ENCODE results near the gene LCN9.
"Not testable (repeated sequence)": the region's sequence is repeated elsewhere in the genome, so short reads cannot be mapped to it uniquely, and the experiment has no call there.

LCN9 gene

GRCh38 chr9:135618866-135619598, 44.1 kb upstream of the LCN9 start:
- DNase-seq (ENCODE audit: insufficient read length, low spot score) (no peak), FAIRE-seq (no peak)
- TF ChIP-seq POLR2AphosphoS5 (IDR thresholded peaks at IDR 0.05; ENCODE audit: low read depth, low read length) (no peak), TAF1 (IDR thresholded peaks at IDR 0.05; ENCODE audit: low read depth, low read length) (no peak), SPI1 (IDR thresholded peaks at IDR 0.05; ENCODE audit: low read depth, low read length) (no peak), POU2F2 (IDR thresholded peaks at IDR 0.05; ENCODE audit: low read depth, low read length) (no peak), PAX5 (IDR thresholded peaks at IDR 0.05; ENCODE audit: insufficient read depth, low read length, severe bottlenecking) (no peak), POLR2A (IDR thresholded peaks at IDR 0.05; ENCODE audit: low read depth, low read length) (no peak)

DNA sequence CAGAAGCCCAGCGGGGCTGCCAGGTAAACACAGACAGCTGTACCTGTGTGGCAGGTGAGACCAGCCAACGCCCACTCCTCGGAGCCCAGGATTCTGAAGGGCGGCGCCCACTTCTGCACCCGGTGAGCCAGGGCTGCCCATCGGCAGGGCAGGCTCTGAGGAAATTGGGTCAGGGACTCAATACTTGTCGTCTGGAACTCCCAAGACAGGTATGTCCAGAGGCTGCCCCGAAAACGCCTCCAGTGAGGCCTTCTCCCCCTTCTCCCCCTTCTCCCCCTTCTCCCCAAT, 43.6 kb upstream of the LCN9 start:
- no peak for DNase-seq (ENCODE audit: insufficient read length, low spot score)
- TF ChIP-seq TAF1 (IDR thresholded peaks at IDR 0.05; ENCODE audit: low read depth, low read length): no peak
- TF ChIP-seq POLR2A (IDR thresholded peaks at IDR 0.05; ENCODE audit: low read depth, low read length): no peak
- no peak for FAIRE-seq

GRCh38 chr9:135620558-135620957, 42.6 kb upstream of the LCN9 start:
- no peak for TF ChIP-seq SPI1 (IDR thresholded peaks at IDR 0.05; ENCODE audit: low read depth, low read length)
- TF ChIP-seq POLR2AphosphoS5 (IDR thresholded peaks at IDR 0.05; ENCODE audit: low read depth, low read length): no peak
- TF ChIP-seq TAF1 (IDR thresholded peaks at IDR 0.05; ENCODE audit: low read depth, low read length): no peak
- no peak for TF ChIP-seq POU2F2 (IDR thresholded peaks at IDR 0.05; ENCODE audit: low read depth, low read length)
- TF ChIP-seq PAX5 (IDR thresholded peaks at IDR 0.05; ENCODE audit: insufficient read depth, low read length, severe bottlenecking): no peak
- TF ChIP-seq POLR2A (IDR thresholded peaks at IDR 0.05; ENCODE audit: low read depth, low read length): no peak
- DNase-seq (ENCODE audit: insufficient read length, low spot score): no peak
- FAIRE-seq: no peak

GRCh38 chr9:135622415-135623020, 40.6 kb upstream of the LCN9 start:
- no peak for DNase-seq (ENCODE audit: insufficient read length, low spot score)
- TF ChIP-seq SPI1 (IDR thresholded peaks at IDR 0.05; ENCODE audit: low read depth, low read length): no peak
- no peak for TF ChIP-seq POU2F2 (IDR thresholded peaks at IDR 0.05; ENCODE audit: low read depth, low read length)
- no peak for TF ChIP-seq PAX5 (IDR thresholded peaks at IDR 0.05; ENCODE audit: insufficient read depth, low read length, severe bottlenecking)
- no peak for TF ChIP-seq TAF1 (IDR thresholded peaks at IDR 0.05; ENCODE audit: low read depth, low read length)
- TF ChIP-seq POLR2AphosphoS5 (IDR thresholded peaks at IDR 0.05; ENCODE audit: low read depth, low read length): no peak
- TF ChIP-seq POLR2A (IDR thresholded peaks at IDR 0.05; ENCODE audit: low read depth, low read length): no peak
- FAIRE-seq: no peak

- DNase-seq (ENCODE audit: insufficient read length, low spot score) (no peak), FAIRE-seq (no peak)
- TF ChIP-seq PAX5 (IDR thresholded peaks at IDR 0.05; ENCODE audit: insufficient read depth, low read length, severe bottlenecking): no peak
- no peak for TF ChIP-seq POU2F2 (IDR thresholded peaks at IDR 0.05; ENCODE audit: low read depth, low read length)
- TF ChIP-seq POLR2AphosphoS5 (IDR thresholded peaks at IDR 0.05; ENCODE audit: low read depth, low read length): no peak
Observed at GRCh38 chr9:135624282-135624681, 38.8 kb upstream of the LCN9 start.

DNA sequence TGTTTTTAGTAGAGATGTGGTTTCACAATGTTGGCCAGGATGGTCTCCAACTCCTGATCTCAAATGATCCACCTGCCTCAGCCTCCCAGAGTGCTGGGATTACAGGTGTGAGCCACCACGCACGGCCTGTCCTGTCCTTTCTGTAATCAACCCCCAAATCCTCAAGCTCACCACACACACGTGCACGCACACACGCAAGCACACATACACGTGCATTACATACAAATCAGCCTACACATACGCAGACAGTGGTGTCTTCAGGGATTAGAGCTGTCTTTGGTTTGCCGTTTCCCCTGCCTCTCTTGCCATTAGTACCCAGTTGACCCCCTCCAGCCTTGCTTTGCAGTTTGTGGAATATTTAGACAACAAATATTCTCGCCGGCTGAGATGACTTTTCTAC, 30.3 kb upstream of the LCN9 start:
- no peak for FAIRE-seq
- DNase-seq (ENCODE audit: insufficient read length, low spot score): no peak
- TF ChIP-seq SPI1 (IDR thresholded peaks at IDR 0.05; ENCODE audit: low read depth, low read length): no peak
- TF ChIP-seq POLR2AphosphoS5 (IDR thresholded peaks at IDR 0.05; ENCODE audit: low read depth, low read length): no peak
- no peak for TF ChIP-seq POLR2A (IDR thresholded peaks at IDR 0.05; ENCODE audit: low read depth, low read length)
- TF ChIP-seq POU2F2 (IDR thresholded peaks at IDR 0.05; ENCODE audit: low read depth, low read length): no peak
- no peak for TF ChIP-seq TAF1 (IDR thresholded peaks at IDR 0.05; ENCODE audit: low read depth, low read length)

- not testable (repeated sequence) for FAIRE-seq
Observed at GRCh38 chr9:135636930-135637530, 26.1 kb upstream of the LCN9 start.

GRCh38 chr9:135639196-135639595, 23.9 kb upstream of the LCN9 start, which contains the start of gene GLT6D1:
TSS of gene GLT6D1 (minus strand) at chr9:135639540. CDS start at chr9:135639187, 353 bp downstream.
- DNase-seq (ENCODE audit: insufficient read length, low spot score) (no peak), FAIRE-seq (no peak)
- no peak for TF ChIP-seq PAX5 (IDR thresholded peaks at IDR 0.05; ENCODE audit: insufficient read depth, low read length, severe bottlenecking)
- TF ChIP-seq SPI1 (IDR thresholded peaks at IDR 0.05; ENCODE audit: low read depth, low read length): no peak
- TF ChIP-seq TAF1 (IDR thresholded peaks at IDR 0.05; ENCODE audit: low read depth, low read length): no peak
- no peak for TF ChIP-seq POLR2AphosphoS5 (IDR thresholded peaks at IDR 0.05; ENCODE audit: low read depth, low read length)
- no peak for TF ChIP-seq POLR2A (IDR thresholded peaks at IDR 0.05; ENCODE audit: low read depth, low read length)
- TF ChIP-seq POU2F2 (IDR thresholded peaks at IDR 0.05; ENCODE audit: low read depth, low read length): no peak

More at GRCh38 chr9:135636930-135637530, 26.1 kb upstream of the LCN9 start:
- not testable (repeated sequence) for DNase-seq (ENCODE audit: insufficient read length, low spot score)

DNA sequence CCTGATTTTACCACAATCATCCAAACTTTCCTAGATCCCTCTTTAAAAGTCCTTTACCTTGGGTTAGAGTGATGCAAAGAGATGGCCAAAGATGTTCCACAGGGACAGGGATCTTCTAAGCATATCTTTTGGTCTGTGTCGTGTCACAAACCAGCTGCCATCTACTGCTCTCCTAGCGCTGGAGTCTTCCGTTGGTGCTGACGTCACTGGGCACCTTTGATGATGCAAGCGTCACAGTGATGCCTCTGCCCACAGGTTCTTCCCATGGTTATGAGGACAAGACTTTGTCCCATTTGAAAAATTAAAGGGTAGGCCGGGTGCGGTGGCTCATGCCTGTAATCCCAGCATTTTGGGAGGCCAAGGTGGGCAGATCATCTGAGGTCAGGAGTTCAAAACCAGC, 22.1 kb upstream of the LCN9 start:
- FAIRE-seq (no peak), DNase-seq (ENCODE audit: insufficient read length, low spot score) (no peak)
- TF ChIP-seq SPI1 (IDR thresholded peaks at IDR 0.05; ENCODE audit: low read depth, low read length) (no peak), POU2F2 (IDR thresholded peaks at IDR 0.05; ENCODE audit: low read depth, low read length) (no peak), POLR2A (IDR thresholded peaks at IDR 0.05; ENCODE audit: low read depth, low read length) (no peak), TAF1 (IDR thresholded peaks at IDR 0.05; ENCODE audit: low read depth, low read length) (no peak), POLR2AphosphoS5 (IDR thresholded peaks at IDR 0.05; ENCODE audit: low read depth, low read length) (no peak), PAX5 (IDR thresholded peaks at IDR 0.05; ENCODE audit: insufficient read depth, low read length, severe bottlenecking) (no peak)

DNA sequence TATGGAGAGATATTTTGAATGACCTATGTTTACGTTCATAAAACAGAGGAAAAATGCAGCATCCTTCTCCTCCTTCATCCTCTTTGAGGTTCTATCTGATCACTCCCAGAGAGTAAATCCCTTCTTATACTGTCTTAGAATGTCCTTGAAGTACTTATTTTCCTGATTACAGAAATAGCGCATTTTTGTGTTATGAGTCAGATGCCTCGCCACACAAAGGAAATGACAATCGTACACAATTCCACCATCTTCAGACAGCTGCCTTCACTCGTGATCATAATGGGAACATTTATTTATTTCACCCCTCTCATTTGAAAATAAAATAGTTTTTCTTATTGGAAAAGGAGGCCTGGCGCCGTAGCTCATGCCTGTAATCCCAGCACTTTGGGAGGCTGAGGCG, 21.4 kb upstream of the LCN9 start:
- FAIRE-seq (no peak), DNase-seq (ENCODE audit: insufficient read length, low spot score) (no peak)
- no peak for TF ChIP-seq TAF1 (IDR thresholded peaks at IDR 0.05; ENCODE audit: low read depth, low read length)
- TF ChIP-seq SPI1 (IDR thresholded peaks at IDR 0.05; ENCODE audit: low read depth, low read length): no peak
- TF ChIP-seq POLR2AphosphoS5 (IDR thresholded peaks at IDR 0.05; ENCODE audit: low read depth, low read length): no peak
